Small intestine (tissue), 7 donors: ENCODE data around the gene FAM25G. TPM values are rescaled to one million over a fixed set of nuclear protein-coding genes. Genes with fewer than 3 reads are reported as not detected.

Experiments
- DNase-seq, 2 donors: peaks; one replicate each; pipeline versions ENCODE4 v3.0.0 to v3.0.0-alpha.2; 2013
- FAIRE-seq: peaks from 2 replicates; lab custom pipeline; 2012; peaks lifted over from hg19 to GRCh38; lab: Jason Lieb, UNC
- H3K27ac ChIP-seq, 3 donors: one replicate each; pipeline ENCODE4 v1.5.1; 2013; ENCODE audit warnings: low read length in 2 of 3, mild to moderate bottlenecking in 2 of 3, control low read depth in 1 of 3, inconsistent platforms in 1 of 3, low read depth in 1 of 3, moderate library complexity in 1 of 3
- H3K27me3 ChIP-seq, 3 donors: one replicate each; pipeline ENCODE4 v1.6.1; 2013; ENCODE audit warnings: low read length in 3 of 3, inconsistent platforms in 1 of 3; ENCODE audit not compliant: control insufficient read depth in 3 of 3, insufficient read depth in 3 of 3
- H3K36me3 ChIP-seq, 3 donors: one replicate each; pipeline ENCODE4 v1.6.1; 2013; ENCODE audit warnings: low read length in 3 of 3, inconsistent platforms in 1 of 3, low read depth in 1 of 3, mild to moderate bottlenecking in 1 of 3, moderate library complexity in 1 of 3; ENCODE audit not compliant: control insufficient read depth in 3 of 3, insufficient read depth in 2 of 3
- H3K4me1 ChIP-seq, 3 donors: one replicate each; pipeline ENCODE4 v1.6.1; 2013; ENCODE audit warnings: low read length in 2 of 3, inconsistent platforms in 1 of 3, low read depth in 1 of 3, mild to moderate bottlenecking in 1 of 3, moderate library complexity in 1 of 3; ENCODE audit not compliant: control insufficient read depth in 3 of 3, insufficient read depth in 2 of 3
- H3K4me3 ChIP-seq, 3 donors: one replicate each; pipeline ENCODE4 v1.5.1; 2013; ENCODE audit warnings: low read length in 3 of 3, control low read depth in 1 of 3, inconsistent platforms in 1 of 3, low read depth in 1 of 3, mild to moderate bottlenecking in 1 of 3, moderate library complexity in 1 of 3
- H3K9me3 ChIP-seq, 2 donors: one replicate each; pipeline ENCODE4 v1.6.1; 2013; ENCODE audit warnings: low read depth in 1 of 2, low read length in 1 of 2; ENCODE audit not compliant: control insufficient read depth in 2 of 2, insufficient read depth in 1 of 2
- WGBS, 3 donors: extraction: QIAGEN DNeasy Blood & Tissue Kit; methylation state at CpG; one replicate each; pipeline ENCODE4 v1.1.7; 2013; 5-methylcytosine and 5-hydroxymethylcytosine counted together
- polyA plus RNA-seq, 4 donors: library from polyadenylated mRNA; stranded (reverse) in 3 of 4; unstranded in 1 of 4; fragments of 200-250 nt in 3 of 4; fragments of 120-200 nt in 1 of 4; gene quantifications; one replicate each; pipeline versions ENCODE4 v1.2.1 to v1.2.3, GENCODE V29; 2013
- donor health status: healthy with polysubstance abuse.
- donor health status: control.
- donor health status: control.
- donor health status: Bipolar disorder and iron deficiency.
- donor health status: healthy.

FAM25G gene
- polyA plus RNA-seq, 4 donors = 46.7 to 272 TPM; not detected in 2

DNA sequence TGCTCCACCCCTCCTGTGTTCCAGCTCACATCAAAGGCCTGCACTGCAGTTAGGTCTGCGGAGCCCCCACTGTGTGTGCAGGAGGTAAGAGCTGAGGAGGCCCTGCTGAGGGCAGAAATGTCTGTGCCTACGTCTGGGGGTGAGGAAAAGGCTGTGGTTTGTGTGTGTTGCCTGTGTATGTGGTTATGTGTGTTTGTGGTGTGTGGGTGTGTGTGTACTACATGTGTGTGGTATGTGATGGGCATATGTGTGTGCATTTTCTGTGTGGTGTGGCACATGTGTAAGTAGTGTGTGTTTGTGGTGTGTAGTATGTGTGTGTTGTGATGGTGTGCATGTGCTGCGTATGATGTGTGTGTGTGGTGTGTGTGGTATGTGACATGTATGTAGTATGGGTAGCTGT is 43.8 kb downstream of the FAM25G start:
- WGBS, 3 donors = 79 to 85% (median 83%) methylated on average over 3 of the region's 3 CpGs
- Histone ChIP-seq H3K4me1 (peaks cover 0 to 25% (median 0%) of the 10 kb centered on the region in 3 donors), H3K27ac (no peak overlapping the region), H3K9me3 (peaks cover 0 to 27% of the 10 kb centered on the region in 2 donors), H3K27me3 (no peaks in the 10 kb centered on the region), H3K36me3 (no peaks in the 10 kb centered on the region), H3K4me3 (no peak overlapping the region)
- FAIRE-seq (no peak), DNase-seq (no peak)

DNA sequence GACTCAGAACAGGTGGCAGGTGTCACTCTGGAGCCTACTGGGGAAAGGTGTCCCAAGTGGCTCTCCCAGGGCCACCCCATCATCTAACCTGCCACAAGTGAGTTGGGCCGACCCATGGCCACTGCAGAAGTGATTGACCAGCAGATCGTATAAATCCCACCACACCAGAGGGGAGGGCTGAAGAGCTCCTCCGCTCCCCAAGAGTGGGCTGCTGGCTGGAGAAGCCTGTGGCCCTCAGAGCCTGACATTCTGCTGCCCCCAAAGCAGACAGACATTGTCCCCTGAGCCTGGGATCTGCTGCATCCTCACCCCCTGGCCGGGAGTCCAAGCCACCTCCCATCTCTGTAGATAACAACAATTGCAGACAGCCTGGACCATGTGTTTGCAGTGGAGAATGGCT is 44.3 kb downstream of the FAM25G start:
- Histone ChIP-seq H3K27me3 (peaks cover 0 to 1% (median 0%) of the 10 kb centered on the region in 3 donors), H3K4me3 (no peak overlapping the region), H3K27ac (no peak overlapping the region), H3K36me3 (no peaks in the 10 kb centered on the region), H3K4me1 (peaks cover 0 to 21% (median 0%) of the 10 kb centered on the region in 3 donors), H3K9me3 (peaks cover 0 to 27% of the 10 kb centered on the region in 2 donors)
- DNase-seq = no peak
- 83 to 90% (median 88%) methylated on average over 4 of the region's 4 CpGs for WGBS, 3 donors
- no peak for FAIRE-seq

- no peak for FAIRE-seq
- no peak for DNase-seq
- no peak overlapping the region for H3K4me3 ChIP-seq
- peaks cover 0 to 27% of the 10 kb centered on the region in 2 donors for H3K9me3 ChIP-seq
- H3K27me3 ChIP-seq = peaks cover 0 to 2% (median 0%) of the 10 kb centered on the region in 3 donors
- no peak overlapping the region for H3K27ac ChIP-seq
- H3K36me3 ChIP-seq = no peaks in the 10 kb centered on the region
- 67 to 90% (median 83%) methylated on average over 1 of the region's 1 CpG for WGBS, 3 donors
- peaks cover 0 to 8% (median 0%) of the 10 kb centered on the region in 3 donors for H3K4me1 ChIP-seq
Measured at GRCh38 chr10:47445720-47446119, 45.8 kb downstream of the FAM25G start.

GRCh38 chr10:47444047-47444446 is 47.5 kb downstream of the FAM25G start:
- H3K4me3 ChIP-seq = no peak overlapping the region
- H3K27ac ChIP-seq = no peak overlapping the region
- DNase-seq (no peak), FAIRE-seq (no peak)
- 63 to 91% (median 79%) methylated on average over 2 of the region's 2 CpGs for WGBS, 3 donors
- peaks cover 0 to 27% of the 10 kb centered on the region in 2 donors for H3K9me3 ChIP-seq
- H3K36me3 ChIP-seq = no peaks in the 10 kb centered on the region
- no peaks in the 10 kb centered on the region for H3K4me1 ChIP-seq
- H3K27me3 ChIP-seq = peaks cover 0 to 2% (median 0%) of the 10 kb centered on the region in 3 donors

DNA sequence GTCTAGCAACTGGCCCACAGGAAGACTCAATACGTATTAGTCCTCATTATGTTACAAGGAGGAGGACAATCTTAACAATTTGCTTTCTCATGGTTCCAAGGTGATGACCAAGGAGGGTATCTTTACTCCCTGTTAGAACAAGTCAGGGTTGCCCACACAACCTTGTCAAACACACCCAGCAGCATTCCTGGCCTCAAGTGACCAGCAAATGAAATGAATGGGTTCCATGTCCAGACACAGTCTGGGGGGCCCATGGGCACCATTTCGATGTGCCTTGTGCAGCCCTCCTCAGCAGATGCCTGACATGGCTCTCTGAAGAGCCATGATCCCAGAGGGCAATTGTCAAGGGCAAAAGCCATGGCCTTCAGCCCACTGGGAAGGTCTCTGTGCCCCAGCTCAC is 48.4 kb downstream of the FAM25G start:
- Histone ChIP-seq H3K27ac (no peak overlapping the region), H3K4me3 (no peak overlapping the region), H3K36me3 (no peaks in the 10 kb centered on the region), H3K4me1 (no peaks in the 10 kb centered on the region), H3K27me3 (peaks cover 0 to 2% (median 0%) of the 10 kb centered on the region in 3 donors), H3K9me3 (peaks cover 0 to 29% of the 10 kb centered on the region in 2 donors)
- WGBS, 3 donors = 82 to 87% (median 83%) methylated on average over 2 of the region's 2 CpGs
- FAIRE-seq = no peak
- no peak for DNase-seq

- Histone ChIP-seq H3K27ac (no peak overlapping the region), H3K4me1 (no peaks in the 10 kb centered on the region), H3K9me3 (peaks cover 0 to 29% of the 10 kb centered on the region in 2 donors), H3K4me3 (no peak overlapping the region), H3K27me3 (peaks cover 0 to 2% (median 0%) of the 10 kb centered on the region in 3 donors), H3K36me3 (no peaks in the 10 kb centered on the region)
- DNase-seq (no peak), FAIRE-seq (no peak)
- 86 to 89% (median 87%) methylated on average over 5 of the region's 5 CpGs for WGBS, 3 donors
Measured at GRCh38 chr10:47442351-47442750, 49.1 kb downstream of the FAM25G start.

- no peak overlapping the region for H3K4me3 ChIP-seq
- FAIRE-seq = no peak
- peaks cover 0 to 26% of the 10 kb centered on the region in 2 donors for H3K9me3 ChIP-seq
- no peaks in the 10 kb centered on the region for H3K36me3 ChIP-seq
- 66 to 82% (median 80%) methylated on average over 4 of the region's 4 CpGs for WGBS, 3 donors
- no peak overlapping the region for H3K27ac ChIP-seq
- peaks cover 0 to 2% (median 0%) of the 10 kb centered on the region in 3 donors for H3K27me3 ChIP-seq
- DNase-seq = no peak
- no peaks in the 10 kb centered on the region for H3K4me1 ChIP-seq
Measured at GRCh38 chr10:47441938-47442337, 49.6 kb downstream of the FAM25G start.

DNA sequence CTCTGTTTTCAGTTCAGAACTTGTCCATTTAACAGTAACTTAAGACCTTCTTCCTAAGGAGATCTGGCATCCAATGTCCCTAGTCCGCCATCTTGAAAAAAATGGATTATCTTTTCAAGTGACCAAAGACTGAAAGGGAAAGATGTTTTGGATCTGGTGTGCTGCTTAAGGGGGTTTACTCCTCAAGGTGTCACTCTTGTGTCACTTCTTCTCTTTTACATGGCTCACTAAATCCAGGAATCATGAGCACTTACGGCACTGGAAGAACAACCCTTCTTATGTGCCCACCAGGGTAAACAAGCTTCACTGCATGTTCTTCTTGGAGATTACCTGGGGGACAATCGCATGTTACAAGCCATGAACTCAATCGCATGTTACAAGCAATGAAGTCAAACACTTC is 51.3 kb downstream of the FAM25G start:
- no peak overlapping the region for H3K4me3 ChIP-seq
- H3K36me3 ChIP-seq = no peaks in the 10 kb centered on the region
- peaks cover 0 to 2% (median 0%) of the 10 kb centered on the region in 3 donors for H3K27me3 ChIP-seq
- WGBS, 3 donors = 88 to 92% (median 92%) methylated on average over 4 of the region's 4 CpGs
- peaks cover 0 to 16% of the 10 kb centered on the region in 2 donors for H3K9me3 ChIP-seq
- H3K4me1 ChIP-seq = no peaks in the 10 kb centered on the region
- FAIRE-seq (no peak), DNase-seq (no peak)
- no peak overlapping the region for H3K27ac ChIP-seq
